Measurements from ENCODE around the gene FGF19. TPM values are rescaled to one million over a fixed set of nuclear protein-coding genes. Genes with fewer than 3 reads are reported as not detected.

The FGF19 gene
- total RNA-seq, 1 experiment from 2014 or later: 7.4 TPM

GRCh38 chr11:69664103-69664775 lies 39.6 kb downstream of the FGF19 start:
- no peaks in the 10 kb centered on the region for H3K4me1 ChIP-seq (ENCODE audit: insufficient read depth, low read length)

More at GRCh38 chr11:69664103-69664775, 39.6 kb downstream of the FGF19 start:
- Histone ChIP-seq H3K4ac (ENCODE audit: low read depth, low read length) (no peak overlapping the region), H3K23me2 (ENCODE audit: insufficient read length, low read depth, low read length, poor library complexity, severe bottlenecking) (no peaks in the 10 kb centered on the region), H2AK5ac (ENCODE audit: insufficient read length, low read length) (no peak overlapping the region), H2BK5ac (ENCODE audit: insufficient read length, low read length) (no peak overlapping the region), H2AFZ (ENCODE audit: low read length) (no peak overlapping the region), H3K79me2 (ENCODE audit: insufficient read depth, low read length) (no peaks in the 10 kb centered on the region), H3T11ph (ENCODE audit: low read length) (no peak overlapping the region), H4K91ac (ENCODE audit: insufficient read length, low read depth, low read length) (no peak overlapping the region), H4K8ac (replicated peaks; ENCODE audit: insufficient read length, low read depth, low read length) (no peak overlapping the region), H3K14ac (ENCODE audit: insufficient read depth, low read length) (no peak overlapping the region), H3K27me3 (ENCODE audit: insufficient read depth, low read length) (no peaks in the 10 kb centered on the region), H3K9me3 (ENCODE audit: control insufficient read depth, low read depth, low read length) (no peaks in the 10 kb centered on the region), H3K27ac (ENCODE audit: insufficient read length, low read depth, low read length) (no peak overlapping the region), H2BK20ac (ENCODE audit: low read depth, low read length, poor library complexity, severe bottlenecking) (no peak overlapping the region), H3K18ac (ENCODE audit: insufficient read length, low read depth, low read length) (no peak overlapping the region), H4K5ac (ENCODE audit: insufficient read length, low read depth, low read length) (no peak overlapping the region), H3K9ac (ENCODE audit: extremely low read depth, insufficient read length, low read length) (no peak overlapping the region), H2BK12ac (ENCODE audit: insufficient read length, low read depth, low read length) (no peak overlapping the region), H4K20me1 (ENCODE audit: control insufficient read depth, insufficient read depth, insufficient read length) (no peaks in the 10 kb centered on the region), H3K23ac (ENCODE audit: insufficient read length, low read depth, low read length) (no peak overlapping the region), H3K4me2 (ENCODE audit: insufficient read depth, insufficient read length, low read length) (no peak overlapping the region), H3K79me1 (ENCODE audit: insufficient read depth, low read depth, low read length, poor library complexity, severe bottlenecking) (no peaks in the 10 kb centered on the region), H2BK15ac (ENCODE audit: low read depth, low read length) (no peak overlapping the region), H2BK120ac (ENCODE audit: low read depth, low read length, poor library complexity, severe bottlenecking) (no peak overlapping the region), H3K56ac (ENCODE audit: insufficient read length, low read depth, low read length) (no peak overlapping the region)
- H3K4me3 Mint-ChIP-seq: no peak overlapping the region
- TF ChIP-seq CTCF (conservative IDR thresholded peaks at IDR 0.05): no peak
- H3K27me3 Mint-ChIP-seq (ENCODE audit: low read depth): no peaks in the 10 kb centered on the region
- DNase-seq: no peak
- H3K27ac Mint-ChIP-seq: peak overlapping the region in 2 of 3 experiments; percentile 34 to 79; a peak in 3 of 7 replicates
- peaks cover 14 to 19% of the 10 kb centered on the region in 2 experiments; a peak in 3 of 4 replicates for H3K4me1 Mint-ChIP-seq
- WGBS (ENCODE audit: extremely low coverage, insufficient read length, low lambda C conversion rate): no CpG with 5 or more reads among the region's 17 CpGs
- peaks cover 16 to 35% (median 31%) of the 10 kb centered on the region in 3 experiments; a peak in 6 of 7 replicates for H3K36me3 Mint-ChIP-seq (ENCODE audit: insufficient read depth in 1 of 3, low read depth in 3 of 3)
- no peaks in the 10 kb centered on the region for H3K9me3 Mint-ChIP-seq
